Measurements from ENCODE around the gene SNX8.

SNX8 gene

DNA sequence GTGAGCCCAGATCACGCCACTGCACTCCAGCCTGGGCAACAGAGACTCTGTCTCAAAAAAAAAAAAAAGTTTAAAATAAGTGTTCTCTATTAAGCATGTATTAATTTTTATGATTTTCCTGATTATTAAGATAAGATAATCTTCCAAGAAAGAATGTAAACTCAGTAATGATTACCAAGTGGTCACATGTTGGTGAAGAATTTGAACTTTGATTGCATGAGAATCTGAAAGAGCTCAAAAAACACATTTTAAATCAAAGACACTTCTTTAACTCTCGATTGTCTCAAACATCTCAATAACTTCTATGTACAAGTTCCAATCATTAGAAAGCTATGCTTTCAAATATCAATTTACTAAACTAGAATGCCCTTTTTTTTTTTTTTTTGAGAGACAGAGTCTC is 33.8 kb downstream of the SNX8 start:
- Histone ChIP-seq H3K4me3 (ENCODE audit: insufficient read depth, low read depth, low read length, poor library complexity, severe bottlenecking) (no peak overlapping the region), H3K9me3 (ENCODE audit: control insufficient read depth, low read length) (no peaks in the 10 kb centered on the region), H3K27ac (ENCODE audit: insufficient read depth, low read length, poor library complexity, severe bottlenecking) (no peak overlapping the region), H3K27me3 (replicated peaks; ENCODE audit: control insufficient read depth, insufficient read depth, low read length, poor library complexity, severe bottlenecking) (no peaks in the 10 kb centered on the region), H3K4me1 (ENCODE audit: control insufficient read depth, insufficient read depth, low read length, poor library complexity, severe bottlenecking) (no peaks in the 10 kb centered on the region), H3K36me3 (ENCODE audit: control insufficient read depth, insufficient read depth, low read length) (no peaks in the 10 kb centered on the region)
- no peak for DNase-seq

DNA sequence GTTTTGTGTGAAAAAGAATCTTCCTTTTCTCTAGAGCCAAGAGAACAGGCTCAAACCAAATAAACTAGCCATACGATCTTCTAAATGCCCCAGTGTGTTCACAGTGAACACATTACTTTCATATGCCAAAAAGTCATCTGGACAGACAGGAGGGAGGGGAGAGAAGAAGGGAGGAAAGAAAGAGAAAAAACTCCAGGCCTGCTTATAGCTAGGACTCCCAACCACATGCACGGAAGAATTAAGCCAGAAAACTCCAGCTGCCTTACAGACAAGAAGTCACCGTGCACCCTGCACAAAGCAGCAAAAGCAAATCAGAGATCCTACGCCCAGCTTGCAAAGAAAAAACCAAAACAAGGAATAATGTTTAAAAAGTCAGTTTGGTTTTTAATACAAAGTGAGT is 34.3 kb downstream of the SNX8 start:
- DNase-seq = no peak
- Histone ChIP-seq H3K27me3 (replicated peaks; ENCODE audit: control insufficient read depth, insufficient read depth, low read length, poor library complexity, severe bottlenecking) (no peaks in the 10 kb centered on the region), H3K4me3 (ENCODE audit: insufficient read depth, low read depth, low read length, poor library complexity, severe bottlenecking) (no peak overlapping the region), H3K9me3 (ENCODE audit: control insufficient read depth, low read length) (no peaks in the 10 kb centered on the region), H3K4me1 (ENCODE audit: control insufficient read depth, insufficient read depth, low read length, poor library complexity, severe bottlenecking) (no peaks in the 10 kb centered on the region), H3K27ac (ENCODE audit: insufficient read depth, low read length, poor library complexity, severe bottlenecking) (no peak overlapping the region), H3K36me3 (ENCODE audit: control insufficient read depth, insufficient read depth, low read length) (no peaks in the 10 kb centered on the region)

DNA sequence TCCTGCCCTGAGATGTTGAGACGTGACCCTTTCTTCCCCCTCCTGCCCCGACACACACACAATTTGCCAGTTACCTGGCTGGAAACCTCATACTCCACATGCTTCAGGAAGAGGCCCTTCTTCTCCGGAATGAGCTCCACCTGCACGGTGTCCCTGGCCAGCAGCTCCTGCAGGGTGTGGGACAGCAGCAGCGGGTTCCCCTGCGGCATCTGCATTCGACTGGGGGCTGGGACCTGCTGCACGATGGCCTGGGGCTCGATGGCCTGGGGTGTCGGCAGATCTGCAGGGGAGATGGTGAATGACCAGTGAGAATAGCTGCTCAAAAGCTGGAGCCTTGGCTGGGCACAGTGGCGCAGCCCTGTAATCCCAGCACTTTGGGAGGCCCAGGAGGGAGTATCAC is 36.2 kb downstream of the SNX8 start:
- DNase-seq = no peak
- Histone ChIP-seq H3K4me1 (ENCODE audit: control insufficient read depth, insufficient read depth, low read length, poor library complexity, severe bottlenecking) (no peaks in the 10 kb centered on the region), H3K9me3 (ENCODE audit: control insufficient read depth, low read length) (no peaks in the 10 kb centered on the region), H3K36me3 (ENCODE audit: control insufficient read depth, insufficient read depth, low read length) (no peaks in the 10 kb centered on the region), H3K27ac (ENCODE audit: insufficient read depth, low read length, poor library complexity, severe bottlenecking) (no peak overlapping the region), H3K4me3 (ENCODE audit: insufficient read depth, low read depth, low read length, poor library complexity, severe bottlenecking) (no peak overlapping the region), H3K27me3 (replicated peaks; ENCODE audit: control insufficient read depth, insufficient read depth, low read length, poor library complexity, severe bottlenecking) (no peaks in the 10 kb centered on the region)

DNA sequence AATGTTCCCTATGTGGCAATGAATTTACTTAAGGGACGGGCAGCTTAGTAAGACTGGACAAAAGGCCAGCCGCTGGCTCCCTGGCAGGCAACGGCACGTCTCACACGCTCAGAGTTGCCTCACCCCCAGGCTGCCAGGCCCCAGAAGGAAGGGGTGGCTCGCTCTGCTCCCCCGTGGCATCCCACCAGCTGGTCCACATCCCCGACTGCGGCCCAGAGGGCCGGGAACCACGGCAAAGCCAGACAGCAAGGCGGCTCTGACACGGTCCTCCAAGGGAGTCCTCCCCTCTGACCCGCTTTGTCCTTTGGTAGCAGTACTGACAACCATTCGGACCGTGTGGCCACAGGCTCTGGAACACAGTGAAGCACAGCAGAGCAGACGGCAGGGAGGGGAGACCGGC is 38.1 kb downstream of the SNX8 start:
- no peaks in the 10 kb centered on the region for H3K9me3 ChIP-seq (ENCODE audit: control insufficient read depth, low read length)
- no peak for DNase-seq
- no peaks in the 10 kb centered on the region for H3K36me3 ChIP-seq (ENCODE audit: control insufficient read depth, insufficient read depth, low read length)
- H3K4me1 ChIP-seq (ENCODE audit: control insufficient read depth, insufficient read depth, low read length, poor library complexity, severe bottlenecking) = no peaks in the 10 kb centered on the region
- H3K4me3 ChIP-seq (ENCODE audit: insufficient read depth, low read depth, low read length, poor library complexity, severe bottlenecking) = no peak overlapping the region
- no peaks in the 10 kb centered on the region for H3K27me3 ChIP-seq (replicated peaks; ENCODE audit: control insufficient read depth, insufficient read depth, low read length, poor library complexity, severe bottlenecking)
- H3K27ac ChIP-seq (ENCODE audit: insufficient read depth, low read length, poor library complexity, severe bottlenecking) = no peak overlapping the region

DNA sequence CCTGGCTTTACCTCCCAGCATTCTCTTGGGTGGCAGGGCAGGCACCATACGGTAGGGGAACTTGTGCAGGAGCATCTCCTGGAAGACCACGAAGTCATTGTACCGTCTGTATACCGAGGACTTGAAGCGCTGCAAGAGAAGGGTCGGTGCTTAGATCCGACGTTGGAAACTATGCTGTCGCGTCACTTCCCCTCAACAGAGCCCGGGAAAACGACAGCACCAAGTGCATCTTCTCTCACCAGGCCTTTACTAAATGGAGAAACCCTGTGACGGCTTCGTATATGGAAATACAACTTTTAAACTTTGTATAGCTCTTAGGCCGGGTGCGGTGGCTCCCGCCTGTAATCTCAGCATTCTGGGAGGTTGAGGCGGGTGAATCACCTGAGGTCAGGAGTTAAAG is 39.1 kb downstream of the SNX8 start:
- no peaks in the 10 kb centered on the region for H3K4me1 ChIP-seq (ENCODE audit: control insufficient read depth, insufficient read depth, low read length, poor library complexity, severe bottlenecking)
- H3K4me3 ChIP-seq (ENCODE audit: insufficient read depth, low read depth, low read length, poor library complexity, severe bottlenecking) = no peak overlapping the region
- DNase-seq = no peak
- H3K36me3 ChIP-seq (ENCODE audit: control insufficient read depth, insufficient read depth, low read length) = no peaks in the 10 kb centered on the region
- no peaks in the 10 kb centered on the region for H3K9me3 ChIP-seq (ENCODE audit: control insufficient read depth, low read length)
- H3K27me3 ChIP-seq (replicated peaks; ENCODE audit: control insufficient read depth, insufficient read depth, low read length, poor library complexity, severe bottlenecking) = no peaks in the 10 kb centered on the region
- no peak overlapping the region for H3K27ac ChIP-seq (ENCODE audit: insufficient read depth, low read length, poor library complexity, severe bottlenecking)

DNA sequence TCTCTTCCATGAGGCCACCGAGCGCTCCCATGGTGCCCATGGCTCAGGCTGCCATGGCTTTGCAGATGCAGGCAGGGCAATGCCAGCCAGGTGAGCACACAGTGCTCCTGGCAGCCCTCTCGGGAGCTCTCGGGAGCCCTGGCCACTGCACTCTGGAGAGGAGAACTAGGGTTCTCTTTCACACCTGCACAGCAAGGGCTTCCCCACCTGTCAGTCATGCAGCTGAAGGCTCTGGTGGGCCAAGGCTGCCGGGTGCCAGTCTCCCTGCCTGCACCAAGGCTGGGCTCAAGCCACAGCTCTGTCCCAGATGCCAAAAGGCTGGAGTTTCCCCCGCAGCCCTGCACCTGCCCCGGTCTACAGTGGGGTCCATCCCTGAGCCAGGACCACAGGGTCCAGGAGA is 39.6 kb downstream of the SNX8 start:
- H3K27ac ChIP-seq (ENCODE audit: insufficient read depth, low read length, poor library complexity, severe bottlenecking) = no peak overlapping the region
- H3K9me3 ChIP-seq (ENCODE audit: control insufficient read depth, low read length) = no peaks in the 10 kb centered on the region
- no peaks in the 10 kb centered on the region for H3K4me1 ChIP-seq (ENCODE audit: control insufficient read depth, insufficient read depth, low read length, poor library complexity, severe bottlenecking)
- no peaks in the 10 kb centered on the region for H3K36me3 ChIP-seq (ENCODE audit: control insufficient read depth, insufficient read depth, low read length)
- DNase-seq = no peak
- H3K27me3 ChIP-seq (replicated peaks; ENCODE audit: control insufficient read depth, insufficient read depth, low read length, poor library complexity, severe bottlenecking) = no peaks in the 10 kb centered on the region
- no peak overlapping the region for H3K4me3 ChIP-seq (ENCODE audit: insufficient read depth, low read depth, low read length, poor library complexity, severe bottlenecking)

DNA sequence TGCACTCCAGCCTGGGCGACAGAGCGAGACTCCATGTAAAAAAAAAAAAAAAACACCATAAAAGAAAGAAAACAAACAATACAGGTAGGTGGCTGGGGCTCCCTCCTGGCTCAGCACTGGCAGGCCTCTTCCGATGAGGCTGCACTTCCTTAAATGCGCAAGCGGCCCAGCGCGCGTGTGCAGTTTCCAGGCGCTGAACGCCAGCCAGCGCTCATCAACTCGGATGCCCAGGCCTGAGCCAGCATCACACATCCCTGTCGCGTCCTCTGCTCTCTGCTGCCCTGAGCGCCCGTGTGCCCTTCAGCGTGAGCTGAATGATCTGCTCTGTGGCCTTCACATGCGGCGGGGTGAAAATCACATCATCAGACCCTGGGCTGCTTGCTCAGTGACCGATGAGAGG is 40.4 kb downstream of the SNX8 start:
- no peak for DNase-seq
- Histone ChIP-seq H3K27ac (ENCODE audit: insufficient read depth, low read length, poor library complexity, severe bottlenecking) (no peak overlapping the region), H3K4me1 (ENCODE audit: control insufficient read depth, insufficient read depth, low read length, poor library complexity, severe bottlenecking) (no peaks in the 10 kb centered on the region), H3K9me3 (ENCODE audit: control insufficient read depth, low read length) (no peaks in the 10 kb centered on the region), H3K27me3 (replicated peaks; ENCODE audit: control insufficient read depth, insufficient read depth, low read length, poor library complexity, severe bottlenecking) (no peaks in the 10 kb centered on the region), H3K36me3 (ENCODE audit: control insufficient read depth, insufficient read depth, low read length) (no peaks in the 10 kb centered on the region), H3K4me3 (ENCODE audit: insufficient read depth, low read depth, low read length, poor library complexity, severe bottlenecking) (no peak overlapping the region)

DNA sequence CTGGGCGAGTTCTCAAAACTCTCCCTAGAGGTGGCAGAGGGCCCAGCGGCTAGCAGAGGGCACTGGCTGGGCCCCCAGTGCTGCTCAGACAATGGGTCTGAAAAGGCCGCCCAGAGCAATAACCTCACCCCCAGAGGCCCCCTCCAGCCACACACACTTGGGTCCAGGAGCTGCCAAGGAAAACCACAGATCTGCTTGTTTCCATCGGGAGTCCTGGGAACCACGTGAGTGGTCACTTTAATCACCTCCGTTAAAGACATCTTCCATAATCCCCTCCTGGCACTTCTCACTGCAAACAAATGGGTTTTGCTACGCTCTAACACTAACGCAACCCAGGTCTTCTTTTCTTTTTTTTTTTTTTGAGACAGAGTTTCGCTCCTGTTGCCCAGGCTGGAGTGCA is 42.2 kb downstream of the SNX8 start:
- H3K36me3 ChIP-seq (ENCODE audit: control insufficient read depth, insufficient read depth, low read length) = no peaks in the 10 kb centered on the region
- H3K9me3 ChIP-seq (ENCODE audit: control insufficient read depth, low read length) = no peaks in the 10 kb centered on the region
- H3K4me1 ChIP-seq (ENCODE audit: control insufficient read depth, insufficient read depth, low read length, poor library complexity, severe bottlenecking) = no peaks in the 10 kb centered on the region
- no peak overlapping the region for H3K27ac ChIP-seq (ENCODE audit: insufficient read depth, low read length, poor library complexity, severe bottlenecking)
- DNase-seq = no peak
- H3K4me3 ChIP-seq (ENCODE audit: insufficient read depth, low read depth, low read length, poor library complexity, severe bottlenecking) = no peak overlapping the region
- no peaks in the 10 kb centered on the region for H3K27me3 ChIP-seq (replicated peaks; ENCODE audit: control insufficient read depth, insufficient read depth, low read length, poor library complexity, severe bottlenecking)

DNA sequence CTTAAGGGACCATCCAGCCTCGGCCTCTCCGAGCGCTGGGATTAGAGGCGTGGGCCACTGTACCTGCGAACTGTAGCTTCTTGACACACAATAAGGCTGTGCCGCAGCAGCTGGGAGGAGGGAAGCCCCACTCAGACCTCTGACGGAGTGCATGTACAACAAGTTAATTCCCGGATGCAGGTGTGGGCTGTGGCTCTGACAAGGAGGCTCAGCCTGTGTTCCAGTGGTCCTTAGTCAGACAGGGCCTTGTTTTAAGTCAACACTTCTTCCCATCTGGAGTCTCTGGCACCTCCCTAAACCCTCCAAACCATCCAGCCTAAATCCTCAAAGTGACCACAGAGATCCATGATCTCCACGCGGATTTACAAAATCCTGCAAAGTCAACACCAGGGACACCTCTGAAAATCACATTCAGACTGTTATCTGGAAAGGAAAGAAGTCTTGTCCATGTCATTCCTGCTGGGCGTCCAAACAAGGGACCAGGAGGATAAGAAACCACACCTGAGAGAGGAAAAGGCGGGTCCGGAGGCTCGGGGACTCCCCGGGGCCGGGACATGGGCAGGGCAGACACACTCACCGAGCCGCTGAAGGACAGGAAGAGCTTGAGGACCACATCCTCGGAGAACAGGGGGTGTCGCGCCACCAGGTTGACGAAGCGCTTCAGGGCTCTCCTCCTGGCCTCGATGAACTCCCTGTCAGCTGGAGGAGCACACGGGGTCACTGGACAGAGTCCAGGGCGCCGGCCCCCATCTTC is 42.8 kb downstream of the SNX8 start:
- no peaks in the 10 kb centered on the region for H3K36me3 ChIP-seq (ENCODE audit: control insufficient read depth, insufficient read depth, low read length)
- no peaks in the 10 kb centered on the region for H3K27me3 ChIP-seq (replicated peaks; ENCODE audit: control insufficient read depth, insufficient read depth, low read length, poor library complexity, severe bottlenecking)
- H3K4me1 ChIP-seq (ENCODE audit: control insufficient read depth, insufficient read depth, low read length, poor library complexity, severe bottlenecking) = no peaks in the 10 kb centered on the region
- no peak overlapping the region for H3K27ac ChIP-seq (ENCODE audit: insufficient read depth, low read length, poor library complexity, severe bottlenecking)
- DNase-seq = no peak
- no peak overlapping the region for H3K4me3 ChIP-seq (ENCODE audit: insufficient read depth, low read depth, low read length, poor library complexity, severe bottlenecking)
- H3K9me3 ChIP-seq (ENCODE audit: control insufficient read depth, low read length) = no peaks in the 10 kb centered on the region

DNA sequence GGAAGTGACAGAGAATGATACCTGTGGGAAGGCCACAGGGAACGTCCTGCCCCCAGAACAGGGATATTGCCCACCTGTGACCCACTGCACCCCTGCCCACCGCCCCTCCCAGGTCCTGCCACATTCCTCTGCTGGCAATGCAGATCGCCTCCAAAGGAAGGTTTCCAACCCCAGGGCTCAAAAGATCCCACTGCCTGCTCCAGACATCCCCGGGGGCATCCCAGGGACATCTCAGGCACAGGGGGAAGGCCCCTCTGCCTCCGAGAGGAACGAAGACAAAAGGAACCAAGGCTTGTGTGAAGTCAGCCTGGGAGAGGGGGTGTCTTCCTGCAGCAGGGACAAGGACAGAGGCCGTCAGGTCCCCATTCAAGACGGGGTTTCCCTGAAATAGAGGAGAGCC is 43.7 kb downstream of the SNX8 start:
- no peaks in the 10 kb centered on the region for H3K4me1 ChIP-seq (ENCODE audit: control insufficient read depth, insufficient read depth, low read length, poor library complexity, severe bottlenecking)
- H3K4me3 ChIP-seq (ENCODE audit: insufficient read depth, low read depth, low read length, poor library complexity, severe bottlenecking) = no peak overlapping the region
- H3K9me3 ChIP-seq (ENCODE audit: control insufficient read depth, low read length) = no peaks in the 10 kb centered on the region
- no peak overlapping the region for H3K27ac ChIP-seq (ENCODE audit: insufficient read depth, low read length, poor library complexity, severe bottlenecking)
- H3K27me3 ChIP-seq (replicated peaks; ENCODE audit: control insufficient read depth, insufficient read depth, low read length, poor library complexity, severe bottlenecking) = no peaks in the 10 kb centered on the region
- DNase-seq = no peak
- H3K36me3 ChIP-seq (ENCODE audit: control insufficient read depth, insufficient read depth, low read length) = no peaks in the 10 kb centered on the region

Measured in effector memory CD4-positive, alpha-beta T cell (primary cell).